Raji (cell line): ENCODE measurements around the gene DAO.

ENCODE experiments used
- POLR2A ChIP-seq: IDR thresholded peaks from 2 replicates; pipeline ENCODE4 v1.6.1; 2011; ENCODE audit warnings: low read depth, low read length, control low read depth; ENCODE audit not compliant: insufficient read depth

DAO gene

DNA sequence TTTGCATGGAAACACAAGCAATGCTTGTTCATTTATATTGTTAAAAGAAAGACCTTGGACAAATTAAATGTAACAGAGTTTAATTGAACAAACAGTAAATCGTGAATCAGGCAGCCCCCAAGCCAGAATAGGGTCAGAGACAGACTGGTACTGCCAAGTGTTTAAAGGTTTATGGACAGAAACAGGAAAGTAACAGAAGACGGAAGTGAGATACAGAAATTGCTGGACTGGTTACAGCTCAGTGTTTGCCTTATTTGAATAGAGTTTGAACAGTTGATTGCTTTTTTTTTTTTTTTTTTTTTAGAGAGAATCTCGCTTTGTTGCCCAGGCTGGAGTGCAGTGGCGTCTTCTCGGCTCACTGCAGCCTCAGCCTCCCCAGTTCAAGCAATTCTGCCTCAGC is 50.3 kb downstream of the DAO start:
- no peak for TF ChIP-seq POLR2A

DNA sequence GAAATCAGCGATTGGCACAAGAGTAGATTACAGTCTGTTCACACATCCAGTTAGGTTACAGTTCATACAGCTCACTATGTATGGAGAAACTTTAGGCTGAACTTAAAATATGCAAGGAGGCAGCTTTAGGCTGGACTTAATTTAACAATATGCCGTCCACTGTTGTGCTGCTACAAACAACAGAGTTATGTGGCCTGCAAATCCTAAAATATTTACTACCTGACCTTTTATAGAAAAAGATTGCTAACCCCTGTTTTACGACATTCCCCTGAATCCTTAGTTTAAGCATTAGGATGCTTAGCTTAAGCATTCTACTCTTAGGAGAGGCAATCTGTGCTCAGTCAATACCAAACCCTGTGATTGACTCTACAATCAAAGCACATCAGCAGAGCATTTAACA is 50.9 kb downstream of the DAO start:
- no peak for TF ChIP-seq POLR2A

DNA sequence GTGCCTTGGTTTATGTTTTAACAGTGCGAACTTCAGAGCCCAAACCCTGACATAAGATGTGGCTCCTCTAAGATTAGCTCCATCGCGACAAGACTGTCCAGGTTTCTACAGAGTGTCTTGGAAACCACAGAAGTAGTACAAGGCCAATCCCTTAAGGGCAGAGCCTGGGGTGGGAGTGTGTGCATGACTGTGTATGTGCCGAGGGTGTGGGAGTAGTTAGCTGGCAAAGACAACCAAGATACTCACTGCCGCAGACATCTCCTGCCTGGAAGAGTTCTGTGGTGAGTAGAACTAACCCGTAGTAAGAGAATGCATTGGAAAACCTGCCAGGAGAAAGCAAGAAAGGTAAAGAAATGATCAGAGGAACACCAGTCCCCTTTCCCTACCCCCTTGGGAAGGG is 54.1 kb downstream of the DAO start:
- TF ChIP-seq POLR2A, result no peak

DNA sequence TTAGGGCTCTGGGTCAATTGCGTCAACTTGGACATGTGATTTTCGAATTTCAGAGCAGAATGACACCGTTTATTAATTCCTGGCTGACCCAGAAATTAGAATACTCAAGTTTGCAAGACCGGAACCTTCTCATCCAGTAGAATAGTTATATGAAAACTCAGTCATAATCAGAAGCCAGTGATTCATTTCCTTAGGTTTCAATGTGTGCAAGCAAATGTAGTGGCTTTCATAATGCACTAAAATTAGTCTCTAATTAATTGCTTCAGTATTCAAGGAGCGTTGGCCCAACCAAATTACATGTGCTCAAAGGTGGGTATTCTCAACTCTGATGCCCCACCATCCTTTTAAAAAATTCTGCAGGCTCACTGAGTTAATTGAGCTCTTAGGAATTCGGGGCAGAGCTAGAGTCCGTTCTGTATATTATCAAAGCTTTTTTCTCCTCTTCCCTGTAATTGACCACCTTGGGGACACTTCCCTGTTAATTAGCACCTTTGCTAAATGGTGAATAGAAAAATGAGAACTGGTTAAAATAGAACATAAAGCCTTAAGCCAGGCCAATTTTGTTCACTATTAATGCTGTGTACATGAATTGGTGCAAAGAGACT is 55.4 kb downstream of the DAO start:
- TF ChIP-seq POLR2A, result no peak

DNA sequence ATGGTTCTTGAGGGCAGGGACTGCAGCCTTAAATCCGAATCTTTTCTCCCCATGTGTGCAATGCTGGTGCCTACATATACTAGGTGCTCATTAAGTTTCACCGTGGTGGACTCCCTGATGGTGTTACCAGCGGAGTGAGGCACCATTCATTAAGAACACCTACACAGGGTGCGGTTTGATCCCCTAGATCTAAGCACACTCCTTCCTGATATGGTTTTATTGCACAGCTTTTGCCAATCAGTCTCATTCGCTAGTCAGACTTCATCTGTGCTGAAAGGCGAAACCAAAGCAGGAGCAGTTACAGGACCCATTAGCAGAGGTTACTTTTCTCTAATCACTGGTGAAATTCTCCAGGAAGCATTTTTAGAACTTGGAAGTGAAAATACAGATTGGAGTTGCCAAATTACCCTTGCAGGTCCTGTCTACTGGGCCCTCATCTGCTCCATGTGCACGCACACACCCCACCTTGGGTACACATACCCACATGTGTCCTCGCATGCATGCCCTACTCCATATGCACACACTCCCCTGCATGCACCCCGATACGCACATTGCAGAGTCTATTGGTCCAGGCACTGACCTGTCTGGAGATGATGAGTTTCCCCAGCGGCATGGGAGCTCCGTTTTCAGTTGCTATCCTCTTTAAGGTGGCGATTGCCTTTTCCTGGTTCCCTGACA is 58.5 kb downstream of the DAO start:
- TF ChIP-seq POLR2A, result no peak

DNA sequence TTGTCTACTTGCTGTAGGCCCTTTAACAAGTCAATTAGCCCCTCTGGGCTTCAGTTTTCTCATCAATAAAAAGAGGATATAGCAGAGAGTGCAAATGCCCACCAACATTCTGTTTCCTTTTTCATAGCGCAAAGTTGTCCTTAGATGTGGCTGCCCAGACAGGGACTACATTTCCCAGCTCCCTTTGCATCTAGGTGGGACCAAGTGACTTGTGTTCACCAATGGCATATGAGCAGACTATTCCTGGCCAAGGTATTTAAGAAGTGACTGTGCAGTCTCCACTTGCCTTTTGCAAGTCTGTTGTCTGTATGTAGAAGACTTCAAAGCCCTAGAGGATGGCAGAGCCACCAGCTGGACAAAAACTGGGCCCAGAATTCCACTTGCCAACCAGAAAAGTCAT is 59.7 kb downstream of the DAO start:
- no peak for TF ChIP-seq POLR2A

DNA sequence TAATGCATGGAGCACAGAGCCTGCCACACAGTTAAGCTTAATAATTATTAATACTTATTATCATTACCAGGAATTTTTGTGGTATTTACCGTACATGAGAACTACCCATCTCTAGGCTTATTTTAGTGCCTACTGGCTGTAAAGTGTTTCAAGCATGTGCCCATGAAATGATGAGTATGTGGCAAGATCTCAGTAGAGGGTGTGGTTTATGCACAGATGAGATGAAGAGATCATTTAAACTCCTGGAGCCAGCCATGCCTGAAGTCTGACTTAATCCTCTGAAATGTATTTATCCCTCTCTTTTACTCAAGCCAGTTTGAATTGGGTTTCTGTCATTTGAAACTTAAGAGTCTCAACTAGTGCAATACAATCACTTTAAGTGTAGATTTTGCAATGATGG is 60.2 kb downstream of the DAO start:
- TF ChIP-seq POLR2A, result no peak

DNA sequence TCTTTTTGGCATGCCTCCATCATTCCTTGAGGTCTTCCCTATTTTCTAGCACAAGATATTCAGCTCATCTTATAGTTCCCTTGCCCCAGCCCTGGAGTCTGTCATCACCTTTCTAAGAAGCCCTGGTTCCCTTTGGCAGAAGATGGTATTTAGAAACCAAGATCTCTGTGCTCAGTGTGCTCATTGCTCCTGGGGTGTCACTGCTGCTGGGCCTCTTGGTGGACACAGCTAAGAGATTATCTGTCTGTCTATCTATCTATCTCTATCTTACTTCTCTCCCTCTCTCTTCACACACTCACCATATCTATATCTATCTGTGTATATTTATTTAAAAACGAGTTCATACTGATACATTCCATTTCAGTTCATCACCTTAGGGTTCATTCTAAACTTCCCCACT is 67.2 kb downstream of the DAO start:
- no peak for TF ChIP-seq POLR2A

DNA sequence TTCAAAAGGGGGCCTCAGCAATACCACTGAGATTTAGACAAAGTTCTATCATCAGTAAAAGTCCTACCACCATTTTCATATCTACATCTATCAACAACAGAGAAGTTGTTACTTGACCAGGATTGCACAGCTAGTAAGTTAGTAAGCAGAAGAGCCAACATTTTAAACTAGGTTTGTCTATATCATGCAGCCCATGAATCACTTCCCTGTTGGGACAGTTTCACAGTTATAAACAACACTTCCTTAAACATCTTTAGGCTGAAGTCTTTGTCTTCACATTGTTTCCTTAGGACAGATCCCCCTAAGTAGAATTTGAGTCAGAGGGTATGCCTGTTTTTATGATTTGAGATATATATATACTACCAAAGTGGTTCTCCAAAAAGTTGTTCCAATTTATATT is 68.5 kb downstream of the DAO start:
- TF ChIP-seq POLR2A, result no peak

DNA sequence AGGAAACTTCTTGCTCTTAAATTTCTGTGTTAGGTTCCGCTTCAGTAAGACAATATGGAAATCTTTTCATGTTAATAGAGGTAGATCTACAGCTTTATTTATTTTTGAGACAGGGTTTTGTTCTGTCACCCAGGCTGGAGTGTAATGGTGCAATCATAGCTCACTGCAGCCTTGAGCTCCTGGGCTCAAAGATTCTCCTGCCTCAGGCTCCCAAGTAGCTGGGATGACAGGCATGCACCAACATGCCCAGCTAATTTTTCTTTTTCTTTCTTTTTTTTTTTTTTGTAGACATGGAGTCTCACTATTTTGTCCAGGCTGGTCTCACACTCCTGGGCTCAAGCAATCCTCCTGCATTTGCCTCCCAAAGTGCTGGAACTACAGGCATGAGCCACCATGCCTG is 70.1 kb downstream of the DAO start:
- no peak for TF ChIP-seq POLR2A
